ENCODE data around the gene KCTD3. TPM values are rescaled to one million over a fixed set of nuclear protein-coding genes. Genes with fewer than 3 reads are reported as not detected.

KCTD3 gene
- total RNA-seq, 2 experiments from 2014 or later: 6.7 to 7.4 TPM

DNA sequence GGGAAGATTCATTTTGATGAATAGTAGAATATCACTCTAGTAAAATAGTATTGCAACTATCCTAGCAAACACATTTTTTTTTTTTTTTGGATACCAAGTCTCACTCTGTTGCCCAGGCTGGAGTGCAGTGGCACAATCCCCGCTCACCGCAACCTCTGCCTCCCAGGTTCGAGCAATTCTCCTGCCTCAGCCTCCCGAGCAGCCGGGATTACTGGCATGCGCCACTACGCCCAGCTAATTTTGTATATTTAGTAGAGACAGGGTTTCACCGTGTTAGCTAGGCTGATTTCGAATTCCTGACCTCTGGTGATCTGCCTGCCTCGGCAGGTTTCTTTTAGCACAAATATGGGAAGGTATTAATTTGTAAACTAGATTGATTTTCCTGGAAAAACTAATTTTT is 33.8 kb downstream of the KCTD3 start:
- Mint-ChIP-seq H3K9me3 (no peaks in the 10 kb centered on the region), H3K27me3 (no peaks in the 10 kb centered on the region), H3K4me1 (no peaks in the 10 kb centered on the region), H3K4me3 (no peak overlapping the region), H3K27ac (no peak overlapping the region), H3K36me3 (ENCODE audit: low read depth) (peaks cover 5% of the 10 kb centered on the region)
- no peak for DNase-seq
- POLR2A ChIA-PET: interaction anchor here (0.6 kb wide), 1 partner anchor 15 kb away, joined by 4 read pairs; no protein-coding TSS in a partner anchor
- CTCF ChIA-PET: interaction anchor here (1.0 kb wide), 1 partner anchor 107 kb away, joined by 3 read pairs; no protein-coding TSS in a partner anchor

DNA sequence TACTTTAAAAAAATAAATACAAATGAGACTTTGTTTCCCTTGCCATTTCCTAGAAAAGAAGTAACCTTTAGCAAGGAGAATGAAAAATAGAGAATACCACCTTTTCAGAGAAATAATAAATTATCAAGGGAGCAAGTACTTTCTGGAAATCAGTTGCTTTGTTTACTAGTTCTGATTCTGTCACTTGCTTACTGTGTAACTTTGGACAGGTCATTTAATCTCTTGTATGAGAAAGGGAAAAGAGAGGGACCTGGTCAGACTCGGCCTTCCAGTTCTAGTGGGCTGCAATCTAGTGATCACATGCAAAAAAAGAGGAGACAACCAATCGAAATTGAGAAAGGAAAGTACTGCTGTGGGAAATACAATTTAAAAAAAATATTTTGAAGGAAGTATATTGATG is 34.2 kb downstream of the KCTD3 start:
- H3K27me3 Mint-ChIP-seq: no peaks in the 10 kb centered on the region
- no peak overlapping the region for H3K27ac Mint-ChIP-seq
- H3K4me1 Mint-ChIP-seq: no peaks in the 10 kb centered on the region
- ChIA-PET POLR2A (no interaction called here), CTCF (no interaction called here)
- no peak for DNase-seq
- peaks cover 5% of the 10 kb centered on the region for H3K36me3 Mint-ChIP-seq (ENCODE audit: low read depth)
- no peaks in the 10 kb centered on the region for H3K9me3 Mint-ChIP-seq
- no peak overlapping the region for H3K4me3 Mint-ChIP-seq

- no peaks in the 10 kb centered on the region for H3K4me1 Mint-ChIP-seq
- no peak overlapping the region for H3K27ac Mint-ChIP-seq
- ChIA-PET CTCF (interaction anchor here (2.0 kb wide), 1 partner anchor 9 kb away, joined by 5 read pairs; no protein-coding TSS in a partner anchor), POLR2A (no interaction called here)
- no peak for DNase-seq
- H3K9me3 Mint-ChIP-seq: no peaks in the 10 kb centered on the region
- H3K4me3 Mint-ChIP-seq: no peak overlapping the region
- no peaks in the 10 kb centered on the region for H3K36me3 Mint-ChIP-seq (ENCODE audit: low read depth)
- H3K27me3 Mint-ChIP-seq: no peaks in the 10 kb centered on the region
Measured at GRCh38 chr1:215603319-215603718, 36.2 kb downstream of the KCTD3 start.

GRCh38 chr1:215605011-215605621 is 38.0 kb downstream of the KCTD3 start:
- Mint-ChIP-seq H3K27ac (no peak overlapping the region), H3K36me3 (ENCODE audit: low read depth) (no peaks in the 10 kb centered on the region), H3K27me3 (no peaks in the 10 kb centered on the region), H3K4me1 (no peaks in the 10 kb centered on the region), H3K9me3 (no peaks in the 10 kb centered on the region), H3K4me3 (no peak overlapping the region)
- POLR2A ChIA-PET: interaction anchor here (0.5 kb wide), 1 partner anchor 1871 kb away, joined by 3 read pairs; no protein-coding TSS in a partner anchor
- CTCF ChIA-PET: no interaction called here
- DNase-seq: no peak

GRCh38 chr1:215606036-215606435 is 38.9 kb downstream of the KCTD3 start:
- Mint-ChIP-seq H3K27ac (no peak overlapping the region), H3K4me3 (no peak overlapping the region), H3K27me3 (no peaks in the 10 kb centered on the region), H3K9me3 (no peaks in the 10 kb centered on the region), H3K36me3 (ENCODE audit: low read depth) (no peaks in the 10 kb centered on the region), H3K4me1 (no peaks in the 10 kb centered on the region)
- no peak for DNase-seq
- ChIA-PET CTCF (no interaction called here), POLR2A (no interaction called here)

- ChIA-PET POLR2A (no interaction called here), CTCF (interaction anchor here (0.6 kb wide), 1 partner anchor 585 kb away, joined by 3 read pairs; no protein-coding TSS in a partner anchor)
- no peak for DNase-seq
- no peaks in the 10 kb centered on the region for H3K36me3 Mint-ChIP-seq (ENCODE audit: low read depth)
- no peak overlapping the region for H3K27ac Mint-ChIP-seq
- H3K27me3 Mint-ChIP-seq: no peaks in the 10 kb centered on the region
- H3K9me3 Mint-ChIP-seq: no peaks in the 10 kb centered on the region
- no peaks in the 10 kb centered on the region for H3K4me1 Mint-ChIP-seq
- H3K4me3 Mint-ChIP-seq: no peak overlapping the region
Measured at GRCh38 chr1:215606564-215607168, 39.6 kb downstream of the KCTD3 start.

GRCh38 chr1:215607412-215607811 is 40.3 kb downstream of the KCTD3 start:
- POLR2A ChIA-PET: no interaction called here
- H3K4me3 Mint-ChIP-seq: no peak overlapping the region
- H3K27ac Mint-ChIP-seq: no peak overlapping the region
- H3K9me3 Mint-ChIP-seq: no peaks in the 10 kb centered on the region
- CTCF ChIA-PET: interaction anchor here (0.6 to 1.0 kb wide), 2 partner anchors 40 to 584 kb away, joined by 3 read pairs; partner anchors contain the start of gene KCTD3
- H3K4me1 Mint-ChIP-seq: no peaks in the 10 kb centered on the region
- H3K27me3 Mint-ChIP-seq: no peaks in the 10 kb centered on the region
- H3K36me3 Mint-ChIP-seq (ENCODE audit: low read depth): peaks cover 2% of the 10 kb centered on the region
- DNase-seq: no peak

DNA sequence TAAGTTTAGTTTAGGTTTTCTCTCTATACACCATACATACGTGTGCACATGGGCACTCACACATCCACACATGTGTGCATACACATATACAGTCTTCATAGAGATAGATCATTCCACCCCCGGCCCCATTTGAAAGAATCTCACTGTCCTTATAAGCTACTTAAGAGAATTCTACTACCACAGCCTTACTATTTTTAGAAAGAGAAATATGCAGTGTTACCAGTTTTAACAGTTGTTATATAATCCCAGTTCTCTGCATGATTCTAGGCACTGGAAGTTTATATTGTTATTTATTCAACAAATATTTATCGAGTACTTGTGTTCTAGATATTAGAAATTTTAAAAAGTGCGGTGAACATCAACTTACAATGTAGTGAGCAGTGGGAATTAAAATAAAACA is 41.5 kb downstream of the KCTD3 start:
- Mint-ChIP-seq H3K4me1 (no peaks in the 10 kb centered on the region), H3K27ac (no peak overlapping the region), H3K4me3 (no peak overlapping the region), H3K9me3 (no peaks in the 10 kb centered on the region), H3K36me3 (ENCODE audit: low read depth) (peaks cover 7% of the 10 kb centered on the region), H3K27me3 (no peaks in the 10 kb centered on the region)
- DNase-seq: no peak
- CTCF ChIA-PET: no interaction called here
- POLR2A ChIA-PET: no interaction called here

GRCh38 chr1:215612391-215612790 is 45.3 kb downstream of the KCTD3 start:
- CTCF ChIA-PET: no interaction called here
- Mint-ChIP-seq H3K27ac (no peak overlapping the region), H3K4me1 (peaks cover 2% of the 10 kb centered on the region), H3K27me3 (no peaks in the 10 kb centered on the region), H3K9me3 (no peaks in the 10 kb centered on the region), H3K36me3 (ENCODE audit: low read depth) (peaks cover 7% of the 10 kb centered on the region), H3K4me3 (no peak overlapping the region)
- DNase-seq: no peak
- POLR2A ChIA-PET: no interaction called here

GRCh38 chr1:215617979-215618378 is 50.9 kb downstream of the KCTD3 start:
- H3K27me3 Mint-ChIP-seq: no peaks in the 10 kb centered on the region
- peaks cover 4% of the 10 kb centered on the region for H3K36me3 Mint-ChIP-seq (ENCODE audit: low read depth)
- ChIA-PET POLR2A (no interaction called here), CTCF (no interaction called here)
- no peak for DNase-seq
- H3K27ac Mint-ChIP-seq: no peak overlapping the region
- no peaks in the 10 kb centered on the region for H3K9me3 Mint-ChIP-seq
- no peak overlapping the region for H3K4me3 Mint-ChIP-seq
- peaks cover 9% of the 10 kb centered on the region for H3K4me1 Mint-ChIP-seq

DNA sequence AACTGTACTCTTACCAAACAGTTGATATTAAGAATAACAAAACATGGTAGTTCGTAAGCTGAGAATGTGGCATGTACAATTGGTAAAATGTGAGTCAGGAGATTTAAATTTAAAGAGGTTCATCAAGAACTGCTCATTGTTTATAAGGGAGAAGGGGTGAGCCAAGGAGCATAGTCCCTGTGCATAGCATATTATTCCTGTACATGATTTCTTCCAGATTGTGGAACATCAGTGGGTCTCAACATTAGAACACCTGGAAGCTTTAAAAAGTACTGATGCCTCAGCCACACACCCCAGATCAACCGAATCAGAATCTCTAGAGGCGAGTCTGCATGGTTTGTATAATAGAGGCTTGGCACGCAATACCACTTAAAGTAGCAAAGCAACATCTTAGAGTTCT is 56.1 kb downstream of the KCTD3 start:
- Mint-ChIP-seq H3K9me3 (no peaks in the 10 kb centered on the region), H3K27ac (no peak overlapping the region), H3K36me3 (ENCODE audit: low read depth) (peaks cover 3% of the 10 kb centered on the region), H3K4me1 (peaks cover 3% of the 10 kb centered on the region), H3K27me3 (no peaks in the 10 kb centered on the region), H3K4me3 (no peak overlapping the region)
- POLR2A ChIA-PET: no interaction called here
- CTCF ChIA-PET: no interaction called here
- no peak for DNase-seq

DNA sequence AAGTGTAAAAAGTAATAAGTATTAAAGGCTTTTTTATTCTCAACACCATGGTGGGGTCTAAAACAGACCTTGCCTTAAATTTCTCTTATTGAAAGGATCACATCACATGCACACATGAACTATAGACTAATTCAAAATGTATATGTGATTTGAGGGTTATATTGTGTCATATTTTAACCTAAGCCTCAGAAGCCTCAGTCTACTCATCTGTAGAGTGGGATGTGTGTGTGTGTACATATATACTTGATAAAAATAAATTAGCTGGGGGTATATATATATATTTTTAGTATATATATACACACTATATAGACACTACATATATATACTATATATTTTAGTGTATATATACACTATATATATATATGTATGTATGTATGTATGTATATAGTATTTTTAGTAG is 58.8 kb downstream of the KCTD3 start:
- H3K27ac Mint-ChIP-seq: no peak overlapping the region
- ChIA-PET CTCF (no interaction called here), POLR2A (no interaction called here)
- H3K4me3 Mint-ChIP-seq: no peak overlapping the region
- H3K36me3 Mint-ChIP-seq (ENCODE audit: low read depth): no peaks in the 10 kb centered on the region
- DNase-seq: no peak
- H3K4me1 Mint-ChIP-seq: no peaks in the 10 kb centered on the region
- H3K27me3 Mint-ChIP-seq: no peaks in the 10 kb centered on the region
- H3K9me3 Mint-ChIP-seq: no peaks in the 10 kb centered on the region

DNA sequence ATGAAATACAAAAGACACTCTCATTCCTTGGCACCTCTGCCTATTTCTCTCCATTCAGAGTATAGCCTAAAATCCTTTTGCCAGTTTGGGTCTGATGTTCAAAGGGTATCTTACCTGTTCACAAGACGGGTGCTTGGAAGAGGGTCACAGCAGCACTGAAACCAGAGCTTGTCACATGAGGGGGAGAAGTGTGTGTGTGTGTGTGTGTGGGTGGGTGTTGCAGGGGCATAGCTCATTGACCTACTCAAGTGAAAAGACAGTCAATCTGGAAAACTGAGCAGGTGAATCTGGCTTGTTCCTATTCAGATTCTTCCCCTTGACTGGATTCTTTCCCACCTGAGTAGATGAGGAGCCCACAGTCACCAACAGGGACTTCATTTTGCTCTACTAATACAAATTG is 63.9 kb downstream of the KCTD3 start:
- H3K27me3 Mint-ChIP-seq: no peaks in the 10 kb centered on the region
- no peaks in the 10 kb centered on the region for H3K36me3 Mint-ChIP-seq (ENCODE audit: low read depth)
- ChIA-PET CTCF (no interaction called here), POLR2A (no interaction called here)
- no peaks in the 10 kb centered on the region for H3K4me1 Mint-ChIP-seq
- no peak for DNase-seq
- no peak overlapping the region for H3K27ac Mint-ChIP-seq
- no peak overlapping the region for H3K4me3 Mint-ChIP-seq
- no peaks in the 10 kb centered on the region for H3K9me3 Mint-ChIP-seq

DNA sequence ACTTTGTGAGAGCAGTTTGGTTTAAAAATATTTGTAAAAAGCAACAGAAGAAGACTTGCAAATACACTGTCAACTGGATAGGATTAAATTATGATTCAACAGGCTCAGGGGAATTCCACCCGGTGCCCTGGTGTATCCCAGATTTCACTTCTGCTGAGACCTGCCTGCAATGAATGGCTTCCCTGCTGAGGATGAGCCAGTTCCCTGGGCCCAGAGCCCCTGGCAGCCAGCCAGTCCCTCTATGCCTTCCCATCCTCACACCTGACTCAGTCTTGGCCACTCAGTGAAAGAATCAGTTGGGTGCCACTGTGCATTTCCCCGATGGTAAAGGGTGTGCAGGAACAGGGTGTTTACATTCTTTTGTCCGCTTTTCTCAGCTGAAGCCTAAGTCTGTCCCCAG is 64.4 kb downstream of the KCTD3 start:
- Mint-ChIP-seq H3K27ac (no peak overlapping the region), H3K4me1 (no peaks in the 10 kb centered on the region), H3K36me3 (ENCODE audit: low read depth) (no peaks in the 10 kb centered on the region), H3K4me3 (no peak overlapping the region), H3K9me3 (no peaks in the 10 kb centered on the region), H3K27me3 (no peaks in the 10 kb centered on the region)
- DNase-seq: no peak
- ChIA-PET CTCF (no interaction called here), POLR2A (no interaction called here)
